Breast epithelium (tissue), 4 donors: ENCODE data around the gene PRKG1. TPM values are rescaled to one million over a fixed set of nuclear protein-coding genes. Genes with fewer than 3 reads are reported as not detected.

Experiments
- DNase-seq, 2 donors: peaks; one replicate each; pipeline ENCODE4 v3.0.0-alpha.2; 2019; ENCODE audit warnings: low spot score in 2 of 2
- H3K27ac ChIP-seq, 2 donors: fragments of 200-600 bp; sonication (generic) in 1 of 2; one replicate each; pipeline ENCODE4 v1.5.1; 2016 to 2019; ENCODE audit warnings: mild to moderate bottlenecking in 1 of 2
- H3K27me3 ChIP-seq, 2 donors: fragments of 200-600 bp; sonication (generic) in 1 of 2; one replicate each; pipeline versions ENCODE4 v1.5.1 to v1.6.0; 2017 to 2019; ENCODE audit warnings: control low read depth in 1 of 2, mild to moderate bottlenecking in 1 of 2
- H3K36me3 ChIP-seq: fragments of 200-600 bp; one replicate; pipeline ENCODE4 v1.5.1; 2019
- H3K4me1 ChIP-seq, 2 donors: fragments of 200-600 bp; sonication (generic); one replicate each; pipeline ENCODE4 v1.5.1; 2016 to 2019; ENCODE audit warnings: control low read depth in 1 of 2
- H3K4me3 ChIP-seq, 3 donors: fragments of 200-600 bp; sonication (generic); 1 replicate in 2 of 3; 2 replicates in 1 of 3; pipeline ENCODE4 v1.5.1; 2016 to 2019; ENCODE audit warnings: mild to moderate bottlenecking in 3 of 3, moderate library complexity in 2 of 3
- H3K9me3 ChIP-seq, 2 donors: fragments of 200-600 bp; sonication (generic) in 1 of 2; one replicate each; pipeline ENCODE4 v1.5.1; 2016 to 2019; ENCODE audit warnings: control low read depth in 1 of 2
- CTCF ChIP-seq, 3 donors: fragments of 450-650 bp; IDR thresholded peaks; one replicate each; pipeline ENCODE4 v1.5.1; 2016 to 2017; ENCODE audit warnings: antibody characterized with exemption in 3 of 3, mild to moderate bottlenecking in 3 of 3, moderate library complexity in 3 of 3
- POLR2A ChIP-seq: fragments of 450-650 bp; IDR thresholded peaks from one replicate; pipeline ENCODE4 v1.6.1; 2016; ENCODE audit warnings: antibody characterized with exemption, mild to moderate bottlenecking, moderate library complexity
- POLR2AphosphoS5 ChIP-seq, 3 donors: sonication (generic); formaldehyde crosslinking; IDR thresholded peaks; one replicate each; pipeline ENCODE4 v1.6.1; 2017; ENCODE audit warnings: antibody characterized with exemption in 3 of 3
- intact Hi-C: fragments of 100-400 bp; cut with DNase I; formaldehyde crosslinking; loops from one replicate; pipeline ENCODE4 v1.15.1; 2023; ENCODE audit warnings: low total_unique reads
- total RNA-seq, 3 donors: library from RNA; depleted of rRNA; stranded (reverse); fragments of >200 nt; gene quantifications; one replicate each; pipeline ENCODE4 v1.1.0, GENCODE V29; 2016

PRKG1 gene
- total RNA-seq, 3 donors from 2014 or later: 10.9 to 36.9 (median 19.7) TPM

DNA sequence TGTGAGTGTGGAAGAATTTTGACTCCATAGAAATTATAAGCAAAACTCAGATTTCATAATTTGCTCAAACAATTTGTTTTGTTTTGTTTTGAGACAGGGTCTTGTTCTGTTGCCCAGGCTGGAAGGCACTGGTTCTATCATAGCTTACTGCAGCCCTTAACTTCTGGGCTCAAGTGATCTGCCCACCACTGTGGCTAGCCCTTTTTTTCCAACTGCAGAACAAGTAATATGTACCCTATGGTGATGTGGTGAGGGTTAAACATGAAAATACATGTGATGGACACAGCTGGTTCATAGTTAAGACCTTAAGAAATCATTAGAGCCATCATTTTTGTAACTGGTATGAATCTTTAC, 594.0 kb downstream of the PRKG1 start:
- DNase-seq: no peak
- Histone ChIP-seq H3K4me1 (no peaks in the 10 kb centered on the region), H3K27me3 (no peaks in the 10 kb centered on the region), H3K4me3 (no peak overlapping the region), H3K27ac (no peak overlapping the region), H3K9me3 (peaks cover 0 to 8% of the 10 kb centered on the region in 2 donors), H3K36me3 (peaks cover 3% of the 10 kb centered on the region)
- TF ChIP-seq POLR2A (no peak), CTCF (IDR thresholded peaks at IDR 0.05) (no peak), POLR2AphosphoS5 (IDR thresholded peaks at IDR 0.05) (no peak)
- intact Hi-C loops: loop anchor here (5.0 kb wide), 1 partner anchor 441 kb away; no protein-coding TSS in a partner anchor

- TF ChIP-seq POLR2AphosphoS5 (IDR thresholded peaks at IDR 0.05) (no peak), CTCF (IDR thresholded peaks at IDR 0.05) (no peak), POLR2A (no peak)
- no peaks in the 10 kb centered on the region for H3K27me3 ChIP-seq
These were observed 594.8 kb downstream of the PRKG1 start for GRCh38 chr10:51669041-51669440.

GRCh38 chr10:51672039-51672535, 597.8 kb downstream of the PRKG1 start:
- no peak for DNase-seq
- H3K4me1 ChIP-seq: no peaks in the 10 kb centered on the region
- H3K27me3 ChIP-seq: no peaks in the 10 kb centered on the region
- no peak overlapping the region for H3K27ac ChIP-seq
- no peak overlapping the region for H3K4me3 ChIP-seq
- H3K36me3 ChIP-seq: no peaks in the 10 kb centered on the region
- peaks cover 0 to 8% of the 10 kb centered on the region in 2 donors for H3K9me3 ChIP-seq
- intact Hi-C loops: no loop called here
- TF ChIP-seq POLR2AphosphoS5 (IDR thresholded peaks at IDR 0.05): no peak
- TF ChIP-seq CTCF (IDR thresholded peaks at IDR 0.05): no peak
- TF ChIP-seq POLR2A: no peak

More at GRCh38 chr10:51669041-51669440, 594.8 kb downstream of the PRKG1 start:
- H3K4me3 ChIP-seq: no peak overlapping the region
- H3K27ac ChIP-seq: no peak overlapping the region
- intact Hi-C loops: loop anchor here (5.0 kb wide), 1 partner anchor 442 kb away; no protein-coding TSS in a partner anchor
- H3K36me3 ChIP-seq: no peaks in the 10 kb centered on the region
- H3K9me3 ChIP-seq: peaks cover 0 to 8% of the 10 kb centered on the region in 2 donors
- no peaks in the 10 kb centered on the region for H3K4me1 ChIP-seq
- DNase-seq: no peak

DNA sequence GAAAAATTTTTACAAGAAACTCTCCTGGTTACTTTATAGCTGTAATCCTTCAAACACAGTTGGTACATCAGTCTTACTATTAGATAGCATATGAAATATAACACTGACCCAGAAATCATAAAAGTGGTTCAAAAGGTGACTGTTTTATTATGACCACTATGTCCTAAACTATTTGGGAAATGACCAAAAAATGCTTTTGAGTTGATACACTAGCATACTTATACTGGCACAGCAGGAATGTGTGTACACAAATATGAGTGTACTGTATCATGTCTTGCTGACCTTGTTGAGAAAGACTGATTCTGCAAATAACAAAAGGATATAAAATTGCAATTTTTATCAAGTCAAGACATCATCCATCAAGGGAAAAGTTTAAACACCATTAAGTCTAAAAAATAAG, 600.8 kb downstream of the PRKG1 start:
- no peak for DNase-seq
- Histone ChIP-seq H3K27ac (no peak overlapping the region), H3K9me3 (peaks cover 0 to 8% of the 10 kb centered on the region in 2 donors), H3K4me3 (no peak overlapping the region), H3K36me3 (no peaks in the 10 kb centered on the region), H3K27me3 (no peaks in the 10 kb centered on the region), H3K4me1 (no peaks in the 10 kb centered on the region)
- intact Hi-C loops: no loop called here
- no peak for TF ChIP-seq POLR2A
- TF ChIP-seq POLR2AphosphoS5 (IDR thresholded peaks at IDR 0.05): no peak
- no peak for TF ChIP-seq CTCF (IDR thresholded peaks at IDR 0.05)

- TF ChIP-seq CTCF (IDR thresholded peaks at IDR 0.05) (no peak), POLR2A (no peak), POLR2AphosphoS5 (IDR thresholded peaks at IDR 0.05) (no peak)
- no peaks in the 10 kb centered on the region for H3K4me1 ChIP-seq
These were observed 605.6 kb downstream of the PRKG1 start for GRCh38 chr10:51679841-51680240.

More at GRCh38 chr10:51679841-51680240, 605.6 kb downstream of the PRKG1 start:
- DNase-seq: no peak
- no peaks in the 10 kb centered on the region for H3K36me3 ChIP-seq
- no peaks in the 10 kb centered on the region for H3K27me3 ChIP-seq
- no peak overlapping the region for H3K27ac ChIP-seq
- no peak overlapping the region for H3K4me3 ChIP-seq
- H3K9me3 ChIP-seq: no peaks in the 10 kb centered on the region
- intact Hi-C loops: no loop called here
